Renal cortex interstitium (tissue), 11 donors: ENCODE results near the gene ALOX5AP. TPM values are rescaled to one million over a fixed set of nuclear protein-coding genes. Genes with fewer than 3 reads are reported as not detected.

Experiments
- DNase-seq, 11 donors: peaks; one replicate each; pipeline ENCODE4 v3.0.0-alpha.2; 2013; ENCODE audit warnings: low read depth in 9 of 11, low spot score in 4 of 11; ENCODE audit errors: extremely low read depth in 1 of 11
- polyA plus RNA-seq, 3 donors: library from polyadenylated mRNA; unstranded; fragments of 120-200 nt; gene quantifications; one replicate each; pipeline ENCODE4 v1.2.1, GENCODE V29; 2013; ENCODE audit not compliant: insufficient read length in 3 of 3

Gene ALOX5AP
- polyA plus RNA-seq, 3 donors = 3.2 to 5.4 (median 3.6) TPM

- DNase-seq = no peak
These were observed 24.0 kb upstream of the ALOX5AP start for GRCh38 chr13:30711375-30711774.

- DNase-seq = no peak
These were observed 23.5 kb upstream of the ALOX5AP start for GRCh38 chr13:30711837-30712236.

- DNase-seq = no peak
These were observed 22.5 kb upstream of the ALOX5AP start for GRCh38 chr13:30712536-30713532.

GRCh38 chr13:30714629-30715371 lies 20.5 kb upstream of the ALOX5AP start:
- DNase-seq = no peak

GRCh38 chr13:30715372-30715756 lies 20.0 kb upstream of the ALOX5AP start:
- no peak for DNase-seq

GRCh38 chr13:30715837-30716236 lies 19.5 kb upstream of the ALOX5AP start:
- peak in 3 of 11 donors; percentile 20 to 47 (median 29) for DNase-seq

GRCh38 chr13:30718661-30719524 lies 16.4 kb upstream of the ALOX5AP start:
- DNase-seq = no peak

GRCh38 chr13:30719525-30719914 lies 15.8 kb upstream of the ALOX5AP start:
- no peak for DNase-seq

- no peak for DNase-seq
These were observed 15.0 kb upstream of the ALOX5AP start for GRCh38 chr13:30720172-30720869.

GRCh38 chr13:30721936-30722335 lies 13.4 kb upstream of the ALOX5AP start:
- DNase-seq = no peak

GRCh38 chr13:30722361-30722760 lies 13.0 kb upstream of the ALOX5AP start:
- no peak for DNase-seq

GRCh38 chr13:30724778-30725177 lies 10.6 kb upstream of the ALOX5AP start:
- DNase-seq = no peak

- DNase-seq = no peak
These were observed 9.8 kb upstream of the ALOX5AP start for GRCh38 chr13:30725326-30726085.

GRCh38 chr13:30726192-30726591 lies 9.2 kb upstream of the ALOX5AP start:
- no peak for DNase-seq

- no peak for DNase-seq
These were observed 7.6 kb upstream of the ALOX5AP start for GRCh38 chr13:30727491-30728355.

GRCh38 chr13:30729801-30730200 lies 5.5 kb upstream of the ALOX5AP start:
- no peak for DNase-seq

- DNase-seq = no peak
These were observed 4.8 kb upstream of the ALOX5AP start for GRCh38 chr13:30730526-30730925.
